Measurements from ENCODE around the gene SPTBN1.

Gene SPTBN1

DNA sequence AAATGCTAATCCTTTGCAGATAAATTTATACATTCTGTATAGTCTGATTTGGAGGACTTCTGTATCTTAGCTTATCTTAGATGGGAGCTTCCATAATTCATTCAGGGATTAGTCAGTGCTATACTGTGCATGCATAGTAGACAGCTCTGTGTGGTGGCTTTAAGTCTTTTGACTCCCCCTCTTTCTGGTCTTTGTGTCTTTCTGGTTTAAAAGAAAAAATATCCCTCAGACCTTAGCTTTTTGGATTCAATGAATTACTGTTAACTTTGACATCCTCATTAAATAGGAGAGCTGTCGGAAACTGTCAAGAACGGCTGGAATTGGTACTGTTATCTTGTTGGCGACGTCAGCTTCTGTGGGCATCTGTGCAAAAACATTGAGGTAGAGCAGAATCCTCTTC, 130.4 kb downstream of the SPTBN1 start:
- H3K27me3 ChIP-seq (ENCODE audit: insufficient read depth, poor library complexity, severe bottlenecking) = no peaks in the 10 kb centered on the region
- DNase-seq (ENCODE audit: low spot score) = no peak
- H3K4me1 ChIP-seq (ENCODE audit: insufficient read depth, poor library complexity, severe bottlenecking) = peaks cover 68% of the 10 kb centered on the region
- H3K4me3 ChIP-seq (ENCODE audit: severe bottlenecking) = no peak overlapping the region
- peaks cover 20% of the 10 kb centered on the region for H3K36me3 ChIP-seq (ENCODE audit: low read depth)
- no peaks in the 10 kb centered on the region for H3K9me3 ChIP-seq (ENCODE audit: severe bottlenecking)
- 0 out of 3 replicates have a peak, but pooled peaks have one; percentile 21 for ATAC-seq (ENCODE audit: low read depth)
- H3K27ac ChIP-seq (ENCODE audit: poor library complexity, severe bottlenecking) = peak overlapping the region; percentile 59
- TF ChIP-seq, protein P1, sequence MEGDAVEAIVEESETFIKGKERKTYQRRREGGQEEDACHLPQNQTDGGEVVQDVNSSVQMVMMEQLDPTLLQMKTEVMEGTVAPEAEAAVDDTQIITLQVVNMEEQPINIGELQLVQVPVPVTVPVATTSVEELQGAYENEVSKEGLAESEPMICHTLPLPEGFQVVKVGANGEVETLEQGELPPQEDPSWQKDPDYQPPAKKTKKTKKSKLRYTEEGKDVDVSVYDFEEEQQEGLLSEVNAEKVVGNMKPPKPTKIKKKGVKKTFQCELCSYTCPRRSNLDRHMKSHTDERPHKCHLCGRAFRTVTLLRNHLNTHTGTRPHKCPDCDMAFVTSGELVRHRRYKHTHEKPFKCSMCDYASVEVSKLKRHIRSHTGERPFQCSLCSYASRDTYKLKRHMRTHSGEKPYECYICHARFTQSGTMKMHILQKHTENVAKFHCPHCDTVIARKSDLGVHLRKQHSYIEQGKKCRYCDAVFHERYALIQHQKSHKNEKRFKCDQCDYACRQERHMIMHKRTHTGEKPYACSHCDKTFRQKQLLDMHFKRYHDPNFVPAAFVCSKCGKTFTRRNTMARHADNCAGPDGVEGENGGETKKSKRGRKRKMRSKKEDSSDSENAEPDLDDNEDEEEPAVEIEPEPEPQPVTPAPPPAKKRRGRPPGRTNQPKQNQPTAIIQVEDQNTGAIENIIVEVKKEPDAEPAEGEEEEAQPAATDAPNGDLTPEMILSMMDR (IDR thresholded peaks at IDR 0.05; ENCODE audit: poor library complexity, severe bottlenecking) = no peak

DNA sequence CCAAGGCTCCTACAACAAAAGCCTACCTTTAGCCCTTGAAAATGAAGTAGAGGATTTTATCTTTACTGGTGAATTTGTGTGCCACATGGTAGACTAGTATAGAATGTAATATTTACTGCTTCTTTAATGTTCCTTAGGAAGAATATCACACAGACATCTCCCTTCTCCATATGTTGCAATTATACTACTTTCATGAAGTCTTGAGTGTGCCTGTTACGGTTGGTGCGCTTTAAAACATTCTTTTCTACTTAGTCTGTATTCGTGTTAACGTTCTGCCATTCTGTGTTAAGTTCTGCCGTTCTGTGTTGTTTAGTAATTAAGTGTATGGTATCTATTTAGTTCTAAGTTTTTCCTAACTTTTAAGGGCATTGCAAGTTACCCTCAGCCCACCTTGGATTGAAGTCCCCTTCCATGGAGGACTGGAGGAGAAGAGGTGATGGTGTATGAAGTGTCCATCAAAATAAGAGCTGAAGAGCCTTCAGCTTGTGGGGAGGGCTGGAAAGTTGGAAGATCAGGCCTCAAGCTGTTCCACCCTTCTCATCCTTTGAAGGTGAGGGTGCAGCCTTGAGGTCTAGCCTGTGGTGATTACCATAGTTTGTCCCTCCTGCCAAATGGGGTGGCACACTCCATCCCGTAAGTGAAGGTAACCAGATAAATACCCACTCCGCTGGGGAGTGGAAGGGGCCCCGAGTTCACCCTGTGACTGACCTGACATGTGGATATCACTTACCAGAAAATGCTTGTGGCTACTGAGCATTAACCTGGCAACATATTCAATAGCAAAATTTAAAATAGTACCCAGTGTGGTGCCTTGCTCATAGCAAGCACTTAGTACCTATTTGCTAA, 131.3 kb downstream of the SPTBN1 start:
- ATAC-seq (ENCODE audit: low read depth) = no peak
- no peaks in the 10 kb centered on the region for H3K9me3 ChIP-seq (ENCODE audit: severe bottlenecking)
- no peaks in the 10 kb centered on the region for H3K27me3 ChIP-seq (ENCODE audit: insufficient read depth, poor library complexity, severe bottlenecking)
- DNase-seq (ENCODE audit: low spot score) = no peak
- peaks cover 68% of the 10 kb centered on the region for H3K4me1 ChIP-seq (ENCODE audit: insufficient read depth, poor library complexity, severe bottlenecking)
- TF ChIP-seq, protein P1 (IDR thresholded peaks at IDR 0.05; ENCODE audit: poor library complexity, severe bottlenecking) = no peak
- no peak overlapping the region for H3K4me3 ChIP-seq (ENCODE audit: severe bottlenecking)
- H3K27ac ChIP-seq (ENCODE audit: poor library complexity, severe bottlenecking) = peak overlapping the region; percentile 59
- peaks cover 25% of the 10 kb centered on the region for H3K36me3 ChIP-seq (ENCODE audit: low read depth)

DNA sequence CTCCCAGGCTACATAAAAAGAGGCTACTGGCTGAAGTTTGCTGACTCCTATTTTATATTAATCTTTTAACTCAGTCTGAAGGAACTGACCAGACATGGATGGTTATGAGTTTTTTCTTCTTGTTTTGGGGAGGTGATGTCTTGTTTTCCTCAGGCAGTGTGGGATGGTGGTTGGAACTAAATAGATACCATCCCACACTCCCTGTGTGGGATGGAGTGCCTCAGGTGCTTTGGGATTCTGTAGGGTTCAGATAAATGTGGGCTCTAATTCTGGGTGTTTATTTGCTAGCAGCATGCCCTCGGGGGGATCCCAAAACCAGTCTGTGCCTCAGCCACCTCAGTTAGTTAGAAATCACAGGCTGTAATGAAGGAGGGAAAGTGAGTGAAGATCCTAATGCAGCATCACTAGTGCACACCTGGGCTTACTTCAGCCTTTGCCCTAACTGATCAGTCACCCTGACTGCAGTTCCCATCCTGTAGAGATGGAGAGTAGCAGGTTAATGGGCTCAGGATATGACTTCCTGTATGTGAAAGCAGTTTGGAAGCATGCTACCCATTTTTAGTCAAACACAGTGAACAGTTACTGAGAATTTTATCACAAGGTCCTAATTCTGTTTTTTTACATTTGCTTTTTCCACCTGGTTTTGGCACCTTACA, 132.2 kb downstream of the SPTBN1 start:
- DNase-seq (ENCODE audit: low spot score) (no peak), ATAC-seq (ENCODE audit: low read depth) (peak; percentile 53; the same call in 2 of the 3 replicates)
- Histone ChIP-seq H3K27ac (ENCODE audit: poor library complexity, severe bottlenecking) (peak overlapping the region; percentile 59), H3K4me1 (ENCODE audit: insufficient read depth, poor library complexity, severe bottlenecking) (peaks cover 68% of the 10 kb centered on the region), H3K4me3 (ENCODE audit: severe bottlenecking) (no peak overlapping the region), H3K36me3 (ENCODE audit: low read depth) (peaks cover 32% of the 10 kb centered on the region), H3K27me3 (ENCODE audit: insufficient read depth, poor library complexity, severe bottlenecking) (no peaks in the 10 kb centered on the region), H3K9me3 (ENCODE audit: severe bottlenecking) (no peaks in the 10 kb centered on the region)
- TF ChIP-seq, protein P1 (IDR thresholded peaks at IDR 0.05; ENCODE audit: poor library complexity, severe bottlenecking) = no peak

DNA sequence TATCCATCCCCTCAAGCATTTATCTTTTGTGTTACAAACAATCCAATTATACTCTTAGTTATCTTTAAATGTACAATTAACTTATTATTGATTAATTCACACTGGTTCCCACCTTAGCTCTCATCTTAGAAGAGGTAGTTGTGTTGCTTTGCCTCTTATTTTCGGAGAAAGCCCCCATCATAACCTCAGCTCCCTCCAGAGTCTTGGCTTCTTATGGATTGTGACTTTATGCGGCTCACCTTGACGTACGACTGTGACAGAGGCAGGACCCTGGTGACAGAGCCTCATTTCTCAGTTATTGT, 132.9 kb downstream of the SPTBN1 start:
- DNase-seq (ENCODE audit: low spot score) = no peak
- Histone ChIP-seq H3K27ac (ENCODE audit: poor library complexity, severe bottlenecking) (peak overlapping the region; percentile 59), H3K9me3 (ENCODE audit: severe bottlenecking) (no peaks in the 10 kb centered on the region), H3K27me3 (ENCODE audit: insufficient read depth, poor library complexity, severe bottlenecking) (no peaks in the 10 kb centered on the region), H3K36me3 (ENCODE audit: low read depth) (peaks cover 26% of the 10 kb centered on the region), H3K4me1 (ENCODE audit: insufficient read depth, poor library complexity, severe bottlenecking) (peaks cover 62% of the 10 kb centered on the region), H3K4me3 (ENCODE audit: severe bottlenecking) (no peak overlapping the region)
- no peak for ATAC-seq (ENCODE audit: low read depth)
- TF ChIP-seq, protein P1 (IDR thresholded peaks at IDR 0.05; ENCODE audit: poor library complexity, severe bottlenecking) = no peak

Measured in RWPE2 (cell line).